HEK293T (cell line): ENCODE measurements around the gene HNRNPLL.
"Not testable (repeated sequence)": the region's sequence is repeated elsewhere in the genome, so short reads cannot be mapped to it uniquely, and the experiment has no call there.

Experiments
- CTCF ChIA-PET: fragments of 350-600 bp; formaldehyde crosslinking; extraction: SDS; loops from one replicate; lab custom pipeline; 2021; ENCODE audit warnings: antibody characterized with exemption, inconsistent platforms; lab: Yijun Ruan, JAX
- POLR2A ChIA-PET: fragments of 350-600 bp; formaldehyde crosslinking; extraction: SDS; loops from one replicate; lab custom pipeline; 2020; ENCODE audit warnings: antibody characterized with exemption, inconsistent platforms; lab: Yijun Ruan, JAX
- DNase-seq: peaks from one replicate; pipeline ENCODE4 v3.0.0; 2012; ENCODE audit warnings: mixed read lengths; ENCODE audit errors: extremely low spot score
- ARNT ChIP-seq: fragments of 450-650 bp; IDR thresholded peaks from 2 replicates; pipeline ENCODE4 v1.6.1; 2017; ENCODE audit warnings: mild to moderate bottlenecking
- BHLHE40 ChIP-seq: fragments of 450-650 bp; IDR thresholded peaks from 2 replicates; pipeline ENCODE4 v1.6.1; 2016; ENCODE audit warnings: mild to moderate bottlenecking, moderate library complexity, borderline replicate concordance
- CTBP1 ChIP-seq: fragments of 450-650 bp; IDR thresholded peaks from 2 replicates; pipeline ENCODE4 v1.6.1; 2016; ENCODE audit warnings: borderline replicate concordance
- ELF4 ChIP-seq: fragments of 450-650 bp; IDR thresholded peaks from 2 replicates; pipeline ENCODE4 v1.6.1; 2017; ENCODE audit warnings: antibody characterized with exemption
- FOXA1 ChIP-seq: fragments of 450-650 bp; IDR thresholded peaks from 2 replicates; pipeline ENCODE4 v1.6.1; 2016; ENCODE audit warnings: mild to moderate bottlenecking
- FOXK2 ChIP-seq: fragments of 450-650 bp; IDR thresholded peaks from 2 replicates; pipeline ENCODE4 v1.6.1; 2016; ENCODE audit warnings: mild to moderate bottlenecking
- FOXM1 ChIP-seq: fragments of 450-650 bp; IDR thresholded peaks from 2 replicates; pipeline ENCODE4 v1.6.1; 2017; ENCODE audit warnings: mild to moderate bottlenecking, borderline replicate concordance
- HDGF ChIP-seq: fragments of 450-650 bp; IDR thresholded peaks from 2 replicates; pipeline ENCODE4 v1.6.1; 2017; ENCODE audit warnings: antibody characterized with exemption, borderline replicate concordance
- L3MBTL2 ChIP-seq: fragments of 450-650 bp; conservative IDR thresholded peaks from 2 replicates; pipeline ENCODE4 v1.6.1; 2016; ENCODE audit warnings: mild to moderate bottlenecking
- LEF1 ChIP-seq: fragments of 450-650 bp; IDR thresholded peaks from 2 replicates; pipeline ENCODE4 v1.6.1; 2017; ENCODE audit warnings: mild to moderate bottlenecking, borderline replicate concordance
- NFRKB ChIP-seq: fragments of 450-650 bp; IDR thresholded peaks from 2 replicates; pipeline ENCODE4 v1.6.1; 2016; ENCODE audit warnings: mild to moderate bottlenecking, moderate library complexity
- SP1 ChIP-seq: fragments of 450-650 bp; IDR thresholded peaks from 2 replicates; pipeline ENCODE4 v1.6.1; 2017
- SUZ12 ChIP-seq: fragments of 450-650 bp; IDR thresholded peaks from 2 replicates; pipeline ENCODE4 v1.6.1; 2016; ENCODE audit warnings: mild to moderate bottlenecking
- TARDBP ChIP-seq: fragments of 450-650 bp; IDR thresholded peaks from 2 replicates; pipeline ENCODE4 v1.6.1; 2016
- ZNF384 ChIP-seq: fragments of 450-650 bp; IDR thresholded peaks from 2 replicates; pipeline ENCODE4 v1.6.1; 2016
- TF ChIP-seq, protein P1 (sequence below): fragments of 450-650 bp; IDR thresholded peaks from 2 replicates; pipeline ENCODE4 v1.6.1; 2016

The HNRNPLL gene

DNA sequence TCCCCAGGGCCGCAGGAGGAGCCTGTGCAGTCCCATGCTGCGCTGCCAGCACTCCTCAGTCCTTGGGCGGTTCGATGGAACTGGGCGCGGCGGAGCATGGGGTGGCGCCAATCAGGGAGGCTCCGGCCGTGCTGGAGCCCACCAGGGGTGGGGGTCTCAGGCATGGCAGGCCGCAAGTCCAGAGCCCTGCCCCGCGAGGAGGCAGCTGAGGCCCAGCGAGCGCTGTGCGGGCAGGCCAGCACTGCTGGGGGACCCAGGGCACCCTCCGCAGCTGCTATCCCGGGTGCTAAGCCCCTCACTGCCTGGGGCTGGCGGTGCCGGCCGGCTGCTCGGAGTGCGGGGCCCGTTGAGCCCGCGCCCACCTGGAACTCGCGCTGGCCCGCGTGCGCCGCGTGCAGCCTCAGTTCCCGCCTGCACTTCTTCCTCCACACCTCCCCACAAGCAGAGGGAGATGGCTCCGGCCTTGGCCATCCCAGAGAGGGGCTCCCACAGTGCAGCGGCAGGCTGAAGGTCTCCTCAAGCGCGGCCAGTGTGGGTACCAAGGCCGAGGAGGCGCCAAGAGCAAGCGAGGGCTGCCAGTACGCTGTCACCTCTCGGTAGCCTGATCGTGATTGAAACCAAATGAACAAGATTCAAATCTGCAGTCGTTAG is 40.4 kb upstream of the HNRNPLL start:
- ChIA-PET POLR2A (no interaction called here), CTCF (no interaction called here)
- TF ChIP-seq SUZ12 (no peak), LEF1 (no peak), FOXA1 (no peak), BHLHE40 (no peak)
- TF ChIP-seq, protein P1, sequence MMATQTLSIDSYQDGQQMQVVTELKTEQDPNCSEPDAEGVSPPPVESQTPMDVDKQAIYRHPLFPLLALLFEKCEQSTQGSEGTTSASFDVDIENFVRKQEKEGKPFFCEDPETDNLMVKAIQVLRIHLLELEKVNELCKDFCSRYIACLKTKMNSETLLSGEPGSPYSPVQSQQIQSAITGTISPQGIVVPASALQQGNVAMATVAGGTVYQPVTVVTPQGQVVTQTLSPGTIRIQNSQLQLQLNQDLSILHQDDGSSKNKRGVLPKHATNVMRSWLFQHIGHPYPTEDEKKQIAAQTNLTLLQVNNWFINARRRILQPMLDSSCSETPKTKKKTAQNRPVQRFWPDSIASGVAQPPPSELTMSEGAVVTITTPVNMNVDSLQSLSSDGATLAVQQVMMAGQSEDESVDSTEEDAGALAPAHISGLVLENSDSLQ = no peak
- DNase-seq = no peak

DNA sequence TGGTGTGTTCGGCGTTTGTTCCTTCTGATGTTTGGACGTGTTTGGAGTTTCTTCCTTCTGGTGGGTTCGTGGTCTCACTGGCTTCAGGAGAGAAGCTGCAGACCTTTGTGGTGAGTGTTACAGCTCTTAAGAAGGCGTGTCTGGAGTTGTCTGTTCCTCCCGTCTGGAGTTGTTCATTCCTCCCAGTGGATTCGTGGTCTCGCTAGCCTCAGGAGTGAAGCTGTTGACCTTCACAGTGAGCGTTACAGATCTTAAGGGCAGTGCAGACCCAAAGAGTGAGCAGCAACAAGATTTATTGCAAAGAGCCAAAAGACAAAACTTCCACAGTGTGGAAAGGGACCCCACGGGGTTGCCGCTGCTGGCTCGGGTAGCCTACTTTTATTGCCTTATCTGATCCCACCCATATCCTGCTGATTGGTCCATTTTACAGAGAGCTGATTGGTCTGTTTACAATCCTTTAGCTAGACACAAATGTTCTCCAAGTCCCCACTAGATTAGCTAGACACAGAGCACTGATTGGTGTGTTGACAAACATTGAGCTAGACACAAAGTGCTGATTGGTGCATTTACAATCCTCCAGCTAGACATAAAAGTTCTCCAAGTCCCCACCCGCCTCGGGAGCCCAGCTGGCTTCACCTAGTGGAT is 39.8 kb upstream of the HNRNPLL start:
- POLR2A ChIA-PET, CTCF ChIA-PET, DNase-seq: not testable (repeated sequence)

DNA sequence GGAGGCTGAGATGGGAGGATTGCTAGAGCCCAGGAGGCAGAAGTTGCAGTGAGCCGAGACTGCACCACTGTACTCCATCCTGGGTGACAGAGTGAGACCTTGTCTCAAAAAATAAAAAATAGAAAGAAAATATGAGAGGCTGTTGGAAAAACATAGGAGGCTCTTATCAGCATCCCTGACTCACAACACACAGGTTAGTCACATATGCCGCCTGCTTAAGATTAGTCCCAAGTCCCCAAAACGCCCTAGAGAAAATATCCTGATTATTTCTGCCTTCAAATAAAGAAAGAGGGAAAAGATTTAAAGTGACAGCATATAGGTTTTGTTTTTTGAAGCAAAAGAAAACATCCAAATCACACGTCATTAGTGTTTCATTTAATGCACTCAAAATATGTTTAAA is 33.3 kb upstream of the HNRNPLL start:
- no peak for DNase-seq
- POLR2A ChIA-PET = no interaction called here
- TF ChIP-seq ELF4 (no peak), CTBP1 (no peak), HDGF (no peak), LEF1 (no peak), ZNF384 (no peak), BHLHE40 (no peak), NFRKB (no peak), TARDBP (no peak), ARNT (no peak), SP1 (no peak)
- TF ChIP-seq, protein P1 = no peak
- CTCF ChIA-PET = no interaction called here

DNA sequence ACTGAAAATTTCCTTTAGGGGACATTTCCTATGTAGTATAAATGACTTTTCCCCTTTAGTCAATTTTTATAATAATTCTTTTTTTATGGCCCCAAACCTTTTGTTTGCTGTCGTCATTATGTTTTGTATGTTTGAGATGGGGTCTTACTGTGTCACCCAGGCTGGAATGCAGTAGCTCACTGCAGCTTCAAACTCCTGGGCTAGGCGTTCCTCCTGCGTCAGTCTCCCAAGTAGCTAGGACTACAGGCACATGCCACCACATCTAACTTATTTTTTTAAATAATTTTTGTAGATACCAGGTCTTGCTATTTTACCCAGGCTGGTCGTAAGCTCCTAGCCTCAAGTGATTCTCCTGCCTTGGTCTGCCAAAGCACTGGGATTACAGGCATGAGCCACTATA is 32.4 kb upstream of the HNRNPLL start:
- CTCF ChIA-PET = no interaction called here
- POLR2A ChIA-PET = no interaction called here
- no peak for DNase-seq
- TF ChIP-seq ELF4 (no peak), FOXK2 (no peak), L3MBTL2 (no peak), TARDBP (no peak)

- POLR2A ChIA-PET = no interaction called here
- no peak for DNase-seq
- CTCF ChIA-PET = no interaction called here
- TF ChIP-seq SUZ12 = no peak
- no peak for TF ChIP-seq L3MBTL2
- TF ChIP-seq NFRKB = no peak
- TF ChIP-seq, protein P1 = no peak
- no peak for TF ChIP-seq ARNT
- TF ChIP-seq HDGF = no peak
- TF ChIP-seq SP1 = no peak
- TF ChIP-seq TARDBP = no peak
- TF ChIP-seq CTBP1 = no peak
- no peak for TF ChIP-seq ZNF384
- no peak for TF ChIP-seq FOXM1
- no peak for TF ChIP-seq FOXK2
- TF ChIP-seq BHLHE40 = no peak
- TF ChIP-seq LEF1 = no peak
Measured at GRCh38 chr2:38634684-38635083, 32.0 kb upstream of the HNRNPLL start.

GRCh38 chr2:38633895-38634294 is 31.2 kb upstream of the HNRNPLL start:
- ChIA-PET CTCF (interaction anchor here (0.8 kb wide), 1 partner anchor 24 kb away, joined by 3 read pairs; no protein-coding TSS in a partner anchor), POLR2A (no interaction called here)
- no peak for DNase-seq
- no peak for TF ChIP-seq FOXM1
- no peak for TF ChIP-seq SUZ12
- TF ChIP-seq ZNF384 = no peak
- TF ChIP-seq, protein P1 = no peak
- no peak for TF ChIP-seq SP1
- TF ChIP-seq NFRKB = no peak
- TF ChIP-seq ARNT = no peak
- no peak for TF ChIP-seq L3MBTL2
- no peak for TF ChIP-seq TARDBP
- TF ChIP-seq ELF4 = no peak
- no peak for TF ChIP-seq BHLHE40
- no peak for TF ChIP-seq HDGF
- TF ChIP-seq LEF1 = no peak
- no peak for TF ChIP-seq CTBP1
